ENCODE data around the gene ZBTB14.

The ZBTB14 gene

DNA sequence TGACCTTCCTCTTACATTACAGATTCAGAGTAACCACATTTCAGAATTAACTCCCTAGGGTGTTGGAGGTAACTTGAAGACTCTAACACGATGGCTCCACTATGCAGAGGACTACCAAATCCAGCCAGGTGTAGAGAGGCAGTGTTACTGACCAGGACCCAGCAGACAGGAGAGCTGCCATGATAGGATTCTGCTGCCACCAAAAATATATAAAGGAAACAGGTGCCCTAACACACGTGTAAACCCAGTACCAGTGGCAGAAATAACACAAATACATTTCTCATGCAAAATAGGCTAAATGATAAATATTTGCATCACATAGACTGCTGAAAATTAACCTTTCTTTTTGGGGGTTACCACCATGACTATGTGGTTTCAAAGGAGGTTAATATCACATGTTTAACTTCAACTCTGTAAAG lies 7.0 kb downstream of the ZBTB14 start:
- no peak for DNase-seq (ENCODE audit: low read depth in 2 of 2)

DNA sequence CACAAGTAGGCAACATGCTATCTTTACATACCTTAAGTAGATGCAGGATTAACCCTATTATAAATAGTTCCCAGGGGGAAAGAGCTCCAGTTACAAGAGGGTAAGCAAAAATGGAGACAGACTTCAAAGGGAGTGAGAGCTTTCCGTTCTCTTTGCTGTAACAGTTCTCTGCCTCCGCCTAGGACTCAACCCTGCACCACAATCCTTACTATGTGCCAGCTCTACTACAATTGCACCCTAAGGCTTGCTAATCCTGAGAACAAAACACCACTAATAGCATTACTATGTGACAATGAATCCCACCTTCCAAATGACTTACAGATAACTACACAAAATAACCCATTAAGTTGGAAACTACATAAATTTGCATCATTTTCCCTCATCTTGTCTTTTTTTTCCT lies 7.7 kb downstream of the ZBTB14 start:
- DNase-seq (ENCODE audit: low read depth in 2 of 2) = no peak

DNA sequence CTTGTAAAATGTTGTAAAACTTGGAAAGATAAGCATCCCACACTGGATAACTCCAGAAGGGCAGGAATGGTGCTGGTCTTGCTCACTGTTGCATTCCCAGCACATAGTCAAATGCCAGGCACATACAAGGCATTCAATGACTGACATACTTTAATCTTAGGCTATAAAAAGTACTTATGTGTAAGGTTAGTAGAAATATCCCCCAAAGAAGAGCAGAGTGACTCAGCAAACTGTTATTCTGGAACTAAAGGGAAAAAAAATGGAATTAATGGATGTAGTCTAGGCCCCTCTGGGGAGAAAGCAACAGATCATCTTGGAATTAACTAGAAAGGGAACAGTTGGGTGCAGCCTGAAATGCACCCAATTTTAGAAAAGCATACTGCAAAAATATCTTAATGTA lies 9.0 kb downstream of the ZBTB14 start:
- no peak for DNase-seq (ENCODE audit: low read depth in 2 of 2)

DNA sequence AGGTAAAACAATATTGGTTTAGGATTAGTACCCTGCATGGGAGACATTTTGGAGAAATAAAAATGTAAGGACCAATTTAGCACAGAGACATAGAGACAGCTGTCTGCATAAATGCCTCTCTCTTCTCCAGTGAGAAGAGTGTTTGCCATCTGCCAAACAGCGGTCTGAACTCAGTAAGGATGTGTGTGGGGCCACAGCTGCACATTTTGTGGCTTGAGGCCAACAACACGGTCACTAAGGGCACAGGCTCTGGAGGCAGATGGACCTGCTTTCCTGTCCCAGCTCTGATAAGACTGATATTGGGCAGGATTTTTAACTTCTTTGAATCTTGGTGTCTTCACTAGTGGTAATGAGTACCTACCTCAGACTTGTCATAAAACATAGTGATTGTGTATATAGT lies 10.2 kb downstream of the ZBTB14 start:
- no peak for DNase-seq (ENCODE audit: low read depth in 2 of 2)

DNA sequence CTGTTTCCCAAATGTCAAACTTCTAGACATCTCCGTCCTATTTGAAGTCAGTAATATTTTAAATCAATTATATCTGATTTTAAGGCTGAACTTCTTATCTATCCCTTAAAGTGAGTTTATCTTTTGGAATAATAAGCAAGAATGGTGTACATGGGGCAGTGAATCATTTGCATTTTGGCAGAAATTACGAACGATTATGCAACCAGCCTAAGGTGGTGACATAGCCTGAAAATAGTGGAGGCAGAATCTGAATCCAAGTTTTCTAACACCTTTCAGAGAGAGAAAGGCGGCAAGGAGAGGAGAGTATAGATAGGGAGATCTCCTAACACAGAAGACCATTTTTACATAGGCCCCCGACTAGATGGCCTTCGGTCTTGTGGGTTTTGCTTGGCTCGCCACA lies 10.7 kb downstream of the ZBTB14 start:
- no peak for DNase-seq (ENCODE audit: low read depth in 2 of 2)

DNA sequence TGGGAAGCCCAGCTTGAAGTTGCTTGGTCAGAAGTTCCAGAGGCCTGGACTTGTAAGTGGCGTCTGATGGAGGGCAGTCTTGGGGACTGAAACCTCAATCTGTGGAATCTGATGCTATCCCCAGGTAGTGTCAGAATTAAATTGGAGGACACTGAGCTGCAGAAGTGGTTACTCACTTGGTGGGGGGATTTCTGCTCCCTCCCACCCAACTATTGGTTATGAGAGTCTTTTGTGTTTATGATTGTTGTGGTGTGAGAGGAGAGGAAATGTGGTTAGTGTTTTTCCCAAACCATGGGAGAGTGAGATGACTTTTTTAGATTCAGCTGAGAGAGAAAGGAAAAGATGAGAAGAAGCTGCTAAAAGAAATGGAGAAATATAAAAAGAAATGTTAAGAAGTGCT lies 12.8 kb downstream of the ZBTB14 start:
- DNase-seq (ENCODE audit: low read depth in 2 of 2) = no peak

DNA sequence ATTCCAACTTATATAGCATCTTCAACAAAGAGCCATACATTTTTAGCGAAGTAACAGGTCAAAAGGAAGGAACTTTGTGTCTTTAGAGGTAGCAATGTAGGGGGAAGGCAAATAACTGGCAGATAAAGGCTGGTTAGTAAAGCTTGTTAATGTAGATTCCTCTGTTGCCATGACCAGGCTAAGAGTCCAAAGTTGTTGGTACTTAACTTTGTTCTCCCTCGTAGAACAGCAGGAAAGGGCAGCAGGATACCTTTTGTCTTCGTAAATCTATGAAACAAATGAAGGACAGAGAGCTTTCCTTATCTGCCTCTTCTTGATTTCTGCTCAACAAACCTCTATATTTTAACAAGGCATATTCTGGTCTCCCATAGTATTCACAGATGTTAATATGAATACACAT lies 18.6 kb downstream of the ZBTB14 start:
- no peak for DNase-seq (ENCODE audit: low read depth in 2 of 2)

DNA sequence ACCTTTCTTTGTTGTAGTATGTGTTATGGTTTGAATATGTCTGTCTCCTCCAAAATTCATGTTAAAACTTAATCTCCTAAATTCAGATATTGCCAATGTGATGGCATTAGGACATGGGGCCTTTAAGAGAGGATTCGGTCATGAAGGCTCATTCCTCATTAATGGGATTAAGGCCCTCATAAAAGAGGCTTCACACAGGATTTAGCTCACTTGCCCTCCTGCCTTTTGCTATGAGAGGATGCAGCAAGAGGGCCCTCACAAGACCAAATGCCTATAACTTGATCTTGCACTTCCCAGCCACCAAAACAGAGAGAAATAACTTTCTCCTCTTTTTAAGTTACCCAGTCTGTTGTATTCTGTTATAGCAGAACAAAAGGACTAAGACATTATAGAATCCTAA lies 19.7 kb downstream of the ZBTB14 start:
- DNase-seq (ENCODE audit: low read depth in 2 of 2) = no peak

DNA sequence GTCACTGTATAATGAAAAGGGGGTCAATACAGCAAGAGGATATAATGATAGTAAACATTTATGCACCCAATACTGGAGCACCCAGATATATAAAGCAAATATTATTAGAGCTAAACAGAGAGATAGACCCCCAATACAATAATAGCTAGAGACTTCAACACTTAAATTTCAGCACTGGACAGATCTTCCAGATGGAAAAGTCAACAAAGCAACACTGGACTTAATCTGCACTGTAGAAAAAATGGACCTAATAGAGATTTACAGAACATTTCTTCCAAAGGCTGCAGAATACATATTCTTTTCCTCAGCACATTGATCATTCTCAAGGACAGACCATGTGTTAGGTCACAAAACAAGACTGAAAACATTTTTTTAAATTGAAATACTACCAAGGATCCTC lies 26.7 kb downstream of the ZBTB14 start:
- DNase-seq (ENCODE audit: low read depth in 2 of 2) = no peak

DNA sequence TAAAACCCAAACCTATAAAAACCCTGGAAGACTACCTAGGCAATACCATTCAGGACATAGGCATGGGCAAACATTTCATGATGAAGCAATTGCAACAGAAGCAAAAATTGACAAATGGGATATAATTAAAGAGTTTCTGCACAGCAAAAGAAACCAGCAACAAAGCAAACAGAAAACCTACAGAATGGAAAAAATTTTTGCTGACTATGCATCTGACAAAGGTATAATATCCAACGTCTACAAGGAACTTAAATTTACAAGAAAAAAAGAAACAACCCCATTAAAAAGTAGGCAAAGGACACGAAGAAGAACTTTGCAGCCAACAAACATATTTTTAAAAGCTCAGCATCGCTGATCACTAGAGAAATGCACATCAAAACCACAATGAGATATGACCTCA lies 28.8 kb downstream of the ZBTB14 start:
- no peak for DNase-seq (ENCODE audit: low read depth in 2 of 2)

DNA sequence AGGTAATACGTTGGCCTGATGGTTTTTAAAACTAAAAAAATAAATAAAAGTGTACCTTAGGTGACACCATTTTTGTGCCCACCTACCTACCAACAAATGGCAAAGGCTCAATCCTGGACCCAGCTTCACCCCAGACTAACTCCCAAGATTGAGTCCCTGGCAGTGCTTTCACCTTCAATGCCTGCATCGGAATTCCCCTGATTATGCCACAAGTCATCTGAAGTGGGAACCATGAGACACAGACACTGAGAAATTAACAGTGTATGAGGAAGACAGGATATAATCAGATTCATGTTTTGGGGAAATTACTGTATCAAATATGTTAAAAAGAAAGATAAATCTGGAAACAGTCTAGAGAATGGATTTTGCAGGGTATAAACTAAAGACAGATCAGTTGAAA lies 41.6 kb downstream of the ZBTB14 start:
- DNase-seq (ENCODE audit: low read depth in 2 of 2) = no peak

DNA sequence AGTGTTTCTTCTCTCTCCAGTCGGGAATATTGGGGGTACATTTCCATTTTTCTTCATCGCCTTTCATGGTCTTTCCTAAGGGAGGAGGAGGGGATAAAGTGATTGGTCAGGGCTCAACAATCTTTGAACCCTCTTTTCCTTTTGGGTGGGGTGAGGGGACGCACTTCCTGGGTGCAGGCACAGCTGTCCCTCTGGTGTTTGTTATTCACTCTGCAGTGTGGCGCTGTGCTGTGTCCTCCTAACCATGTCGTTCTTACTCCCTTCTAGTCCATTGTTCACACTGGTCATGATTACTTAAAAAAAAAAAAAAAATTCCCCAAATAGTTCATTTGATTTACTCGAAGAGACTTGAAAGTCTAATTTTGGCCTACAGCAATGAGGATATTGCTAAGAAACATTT lies 44.4 kb downstream of the ZBTB14 start:
- no peak for DNase-seq (ENCODE audit: low read depth in 2 of 2)

DNA sequence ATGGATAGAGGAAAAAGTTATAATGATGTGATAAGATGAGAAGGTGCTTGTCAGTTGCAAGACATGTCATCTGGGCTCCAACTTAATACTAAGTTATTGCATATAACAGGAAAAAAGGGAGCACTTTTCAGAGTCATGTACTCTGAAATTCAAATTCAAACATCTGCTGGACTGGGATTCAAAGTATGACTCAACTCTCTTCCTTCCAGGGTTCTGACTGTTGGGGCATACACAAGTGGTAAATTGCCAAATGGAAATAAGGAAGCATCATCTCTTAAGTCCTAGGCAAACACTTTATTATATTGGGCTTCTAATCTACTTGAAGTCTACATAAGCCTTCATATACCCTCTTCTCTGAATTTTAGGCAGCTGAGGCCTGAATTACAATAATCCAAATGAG lies 44.9 kb downstream of the ZBTB14 start:
- no peak for DNase-seq (ENCODE audit: low read depth in 2 of 2)

DNA sequence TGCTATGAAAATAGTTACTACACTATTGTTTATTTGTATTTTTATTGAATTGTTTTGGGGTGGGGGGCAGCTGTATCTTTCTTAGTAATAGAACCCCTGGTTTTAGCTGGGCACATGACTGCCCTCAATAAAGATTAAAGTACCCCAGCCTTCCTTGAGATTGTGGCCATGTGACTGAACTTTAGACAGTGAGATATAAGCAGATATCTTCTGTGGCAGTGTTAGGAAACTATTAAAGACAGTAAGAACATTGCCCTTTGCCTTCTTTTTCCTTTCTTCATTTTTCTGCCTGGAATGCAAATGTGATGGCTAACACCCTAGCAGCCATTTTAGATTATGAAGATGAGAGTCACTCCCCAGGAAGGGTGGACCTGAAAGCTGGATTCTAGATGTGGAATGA lies 50.6 kb downstream of the ZBTB14 start:
- DNase-seq (ENCODE audit: low read depth in 2 of 2) = no peak

DNA sequence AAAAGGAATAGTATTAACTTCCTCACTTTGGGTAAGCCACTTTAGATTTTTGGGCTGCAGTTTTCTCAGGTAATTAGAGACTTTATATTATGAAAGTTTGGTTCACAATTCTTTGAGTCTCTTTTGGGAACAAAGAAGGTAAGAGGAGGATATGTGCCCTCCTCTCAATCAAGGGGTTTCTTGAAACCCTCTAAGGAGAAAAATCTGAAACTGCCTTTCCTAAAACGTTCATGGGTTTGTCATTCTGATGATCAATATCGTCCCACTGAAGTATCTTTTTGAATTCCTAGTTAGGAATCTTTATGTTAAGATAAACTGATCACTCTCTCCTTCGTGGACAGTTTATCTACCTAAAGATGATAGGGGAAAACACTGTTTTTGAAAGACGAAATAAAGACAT lies 56.1 kb downstream of the ZBTB14 start:
- no peak for DNase-seq (ENCODE audit: low read depth in 2 of 2)
